ENCODE measurements around the gene PLEKHA1.

The PLEKHA1 gene

DNA sequence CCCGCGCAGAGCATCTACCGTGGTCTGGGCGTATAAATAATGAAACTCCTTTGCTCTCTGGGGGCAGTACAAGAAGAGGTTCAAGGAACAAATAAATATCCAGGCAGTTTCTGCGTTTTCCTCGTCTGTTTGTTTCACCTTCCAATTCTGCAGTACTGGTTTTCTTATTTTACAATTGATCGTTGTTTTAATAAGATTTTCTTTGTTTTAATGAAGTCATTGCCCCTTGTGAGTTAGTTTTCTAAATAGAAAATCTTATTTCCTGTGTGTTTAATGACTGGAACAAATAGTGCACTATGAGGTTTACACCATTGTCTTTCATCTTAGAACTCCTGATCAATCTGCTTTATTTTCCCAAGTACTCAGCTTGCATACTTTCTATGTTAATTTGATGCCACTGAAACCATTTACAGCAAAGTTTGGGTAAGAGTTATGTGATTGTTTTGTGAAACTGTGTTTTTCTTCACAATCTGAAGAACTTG, 1.2 kb downstream of the PLEKHA1 start:
- Histone ChIP-seq H3K4me3 (ENCODE audit: low read depth, low read length) (peak overlapping the region; percentile 92), H3K27ac (peak overlapping the region; percentile 92)

DNA sequence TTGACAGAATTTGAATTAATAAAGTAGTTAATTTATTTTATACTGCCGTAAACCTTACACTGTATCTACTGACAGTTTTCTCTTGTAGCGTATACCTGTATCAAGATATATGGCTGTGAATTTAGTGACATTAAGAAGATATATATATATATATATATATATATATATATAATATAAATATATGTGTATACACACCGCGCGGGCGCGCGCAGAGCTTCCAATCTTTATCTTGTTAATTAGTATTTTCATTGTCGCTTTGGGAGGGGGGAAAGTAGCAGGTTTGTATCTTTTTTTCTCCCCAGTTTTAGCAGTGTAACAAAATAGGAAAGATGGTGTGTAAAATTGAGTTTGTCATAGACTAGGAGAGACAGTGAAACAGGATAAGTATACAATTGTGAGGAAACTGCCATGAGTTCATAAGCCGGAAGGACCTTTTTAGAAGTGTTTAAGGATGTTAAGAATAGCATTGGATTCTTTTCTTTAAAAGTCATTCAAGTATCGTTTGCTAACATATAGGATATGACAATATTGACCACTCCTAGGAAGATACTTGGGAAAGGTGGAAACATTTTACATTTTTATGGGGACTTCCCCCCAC, 2.0 kb downstream of the PLEKHA1 start:
- Histone ChIP-seq H3K27ac (no peak overlapping the region), H3K4me3 (ENCODE audit: low read depth, low read length) (no peak overlapping the region), H3K27me3 (ENCODE audit: insufficient read depth, low read depth, severe bottlenecking) (no peaks in the 10 kb centered on the region), H3K36me3 (no peaks in the 10 kb centered on the region; the same call in 1 of the 2 replicates), H3K9me3 (ENCODE audit: severe bottlenecking) (no peaks in the 10 kb centered on the region)
- no peak for DNase-seq
- TF ChIP-seq CTCF (IDR thresholded peaks at IDR 0.05; ENCODE audit: low read depth, low read length), result no peak

More for the DNA sequence above, 1.2 kb downstream of the PLEKHA1 start:
- TF ChIP-seq CTCF (IDR thresholded peaks at IDR 0.05; ENCODE audit: low read depth, low read length), result no peak
- no peaks in the 10 kb centered on the region for H3K9me3 ChIP-seq (ENCODE audit: severe bottlenecking)
- no peaks in the 10 kb centered on the region for H3K27me3 ChIP-seq (ENCODE audit: insufficient read depth, low read depth, severe bottlenecking)
- H3K36me3 ChIP-seq, result no peaks in the 10 kb centered on the region; the same call in 1 of the 2 replicates
- DNase-seq, result no peak

GRCh38 chr10:122379041-122379440, 4.5 kb downstream of the PLEKHA1 start:
- DNase-seq, result no peak
- H3K27ac ChIP-seq, result no peak overlapping the region
- no peak overlapping the region for H3K4me3 ChIP-seq (ENCODE audit: low read depth, low read length)
- no peaks in the 10 kb centered on the region for H3K9me3 ChIP-seq (ENCODE audit: severe bottlenecking)
- no peak for TF ChIP-seq CTCF (IDR thresholded peaks at IDR 0.05; ENCODE audit: low read depth, low read length)
- no peaks in the 10 kb centered on the region; the same call in 1 of the 2 replicates for H3K36me3 ChIP-seq
- no peaks in the 10 kb centered on the region for H3K27me3 ChIP-seq (ENCODE audit: insufficient read depth, low read depth, severe bottlenecking)

DNA sequence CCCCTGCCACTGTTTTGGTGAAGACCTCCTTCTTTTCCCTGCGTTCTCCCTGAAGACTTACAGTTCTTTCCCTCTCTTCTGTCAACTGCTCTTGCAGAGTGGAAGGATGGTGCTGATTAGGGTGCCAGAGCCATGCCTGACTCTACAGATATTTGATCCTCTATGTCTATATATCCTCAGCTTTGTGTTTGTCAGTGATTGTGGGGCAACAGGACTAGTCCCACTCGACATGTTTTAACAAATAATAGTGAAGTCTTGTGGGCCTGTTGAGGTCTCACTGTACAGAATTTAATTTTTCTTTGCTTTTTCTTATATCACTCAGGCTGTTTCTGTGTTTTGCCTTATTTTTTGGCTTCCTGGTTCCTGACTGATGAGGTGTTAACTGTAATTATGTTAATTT, 5.0 kb downstream of the PLEKHA1 start:
- TF ChIP-seq CTCF (IDR thresholded peaks at IDR 0.05; ENCODE audit: low read depth, low read length), result no peak
- Histone ChIP-seq H3K9me3 (ENCODE audit: severe bottlenecking) (no peaks in the 10 kb centered on the region), H3K27me3 (ENCODE audit: insufficient read depth, low read depth, severe bottlenecking) (no peaks in the 10 kb centered on the region), H3K27ac (no peak overlapping the region), H3K4me3 (ENCODE audit: low read depth, low read length) (no peak overlapping the region), H3K36me3 (no peaks in the 10 kb centered on the region; the same call in 1 of the 2 replicates)
- no peak for DNase-seq

GRCh38 chr10:122380703-122381102, 6.2 kb downstream of the PLEKHA1 start:
- H3K27me3 ChIP-seq (ENCODE audit: insufficient read depth, low read depth, severe bottlenecking), result no peaks in the 10 kb centered on the region

More at GRCh38 chr10:122380703-122381102, 6.2 kb downstream of the PLEKHA1 start:
- TF ChIP-seq CTCF (IDR thresholded peaks at IDR 0.05; ENCODE audit: low read depth, low read length), result no peak
- Histone ChIP-seq H3K36me3 (no peaks in the 10 kb centered on the region; the same call in 1 of the 2 replicates), H3K9me3 (ENCODE audit: severe bottlenecking) (no peaks in the 10 kb centered on the region), H3K27ac (no peak overlapping the region), H3K4me3 (ENCODE audit: low read depth, low read length) (no peak overlapping the region)
- DNase-seq, result no peak

Measured in WERI-Rb-1 (cell line).